HG03469 (cell line): Measurements from ENCODE around the gene MICU2.

Source experiments
- ATAC-seq: cut with Tn5 transposase; IDR thresholded peaks from one replicate; pipeline ENCODE4 v1.9.1; 2021; ENCODE audit warnings: mild to moderate bottlenecking, moderate library complexity, moderate number of reproducible peaks; ENCODE audit not compliant: unreplicated experiment

The MICU2 gene

GRCh38 chr13:21603531-21604448, at the start of gene MICU2:
MICU2 (minus strand) TSS chr13:21604170; CDS start chr13:21604148, 22 bp downstream.
- ATAC-seq = peak; percentile 90

- no peak for ATAC-seq
Measured at GRCh38 chr13:21641629-21642028, 37.7 kb upstream of the MICU2 start.

- no peak for ATAC-seq
Measured at GRCh38 chr13:21639561-21639960, 35.6 kb upstream of the MICU2 start.

- ATAC-seq = no peak
Measured at GRCh38 chr13:21638319-21639282, 34.6 kb upstream of the MICU2 start.

GRCh38 chr13:21637296-21637695, 33.3 kb upstream of the MICU2 start:
- ATAC-seq = no peak

GRCh38 chr13:21636656-21637055, 32.7 kb upstream of the MICU2 start:
- ATAC-seq = no peak

- ATAC-seq = no peak
Measured at GRCh38 chr13:21632196-21632595, 28.2 kb upstream of the MICU2 start.

- ATAC-seq = no peak
Measured at GRCh38 chr13:21625366-21625765, 21.4 kb upstream of the MICU2 start.

- no peak for ATAC-seq
Measured at GRCh38 chr13:21620861-21621260, 16.9 kb upstream of the MICU2 start.

- no peak for ATAC-seq
Measured at GRCh38 chr13:21619633-21620220, 15.8 kb upstream of the MICU2 start.

GRCh38 chr13:21616880-21617279, 12.9 kb upstream of the MICU2 start:
- ATAC-seq = no peak

GRCh38 chr13:21616205-21616866, 12.4 kb upstream of the MICU2 start:
- no peak for ATAC-seq

GRCh38 chr13:21615427-21615826, 11.5 kb upstream of the MICU2 start:
- no peak for ATAC-seq

- ATAC-seq = no peak
Measured at GRCh38 chr13:21613791-21614190, 9.8 kb upstream of the MICU2 start.

GRCh38 chr13:21611385-21611784, 7.4 kb upstream of the MICU2 start:
- ATAC-seq = no peak

- ATAC-seq = no peak
Measured at GRCh38 chr13:21610687-21611086, 6.7 kb upstream of the MICU2 start.

- no peak for ATAC-seq
Measured at GRCh38 chr13:21608961-21609360, 5.0 kb upstream of the MICU2 start.

- no peak for ATAC-seq
Measured at GRCh38 chr13:21606796-21607195, 2.8 kb upstream of the MICU2 start.

- ATAC-seq = no peak
Measured at GRCh38 chr13:21606251-21606650, 2.3 kb upstream of the MICU2 start.

- ATAC-seq = no peak
Measured at GRCh38 chr13:21596722-21597121, 7.2 kb downstream of the MICU2 start.

- no peak for ATAC-seq
Measured at GRCh38 chr13:21595546-21595822, 8.5 kb downstream of the MICU2 start.
